Stimulated activated CD8-positive, alpha-beta memory T cell treated with anti-CD3 and anti-CD28 coated beads, Interleukin-4, amount 100 ng/mL, for 48 hours (primary cell): ENCODE results near the gene RACK1.
"Not testable (repeated sequence)": the region's sequence is repeated elsewhere in the genome, so short reads cannot be mapped to it uniquely, and the experiment has no call there.

Source experiments
- DNase-seq: peaks from one replicate; pipeline ENCODE4 v3.0.0-alpha.2; 2020

Gene RACK1

GRCh38 chr5:181212080-181212479 lies 31.6 kb downstream of the RACK1 start:
- no peak for DNase-seq

GRCh38 chr5:181211208-181211607 lies 32.5 kb downstream of the RACK1 start:
- DNase-seq: no peak

- not testable (repeated sequence) for DNase-seq
Observed at GRCh38 chr5:181210698-181211097, 33.0 kb downstream of the RACK1 start.

- DNase-seq: not testable (repeated sequence)
Observed at GRCh38 chr5:181210148-181210547, 33.6 kb downstream of the RACK1 start.

GRCh38 chr5:181209006-181209405 lies 34.7 kb downstream of the RACK1 start:
- not testable (repeated sequence) for DNase-seq

GRCh38 chr5:181207960-181208253 lies 35.8 kb downstream of the RACK1 start:
- no peak for DNase-seq

GRCh38 chr5:181207214-181207959 lies 36.3 kb downstream of the RACK1 start:
- DNase-seq: peak; percentile 98

GRCh38 chr5:181205761-181206649 lies 37.7 kb downstream of the RACK1 start:
- peak; percentile 53 for DNase-seq

- DNase-seq: peak; percentile 61
Observed at GRCh38 chr5:181204826-181205760, 38.6 kb downstream of the RACK1 start, which contains the start of gene TRIM7. Gene TRIM7 (minus strand): TSS chr5:181205196. CDS start chr5:181205110, 86 bp downstream.

GRCh38 chr5:181204113-181204825 lies 39.4 kb downstream of the RACK1 start:
- DNase-seq: peak; percentile 45

GRCh38 chr5:181203777-181204112 lies 40.0 kb downstream of the RACK1 start:
- DNase-seq: no peak

- no peak for DNase-seq
Observed at GRCh38 chr5:181203093-181203711, 40.5 kb downstream of the RACK1 start.

- no peak for DNase-seq
Observed at GRCh38 chr5:181200816-181201215, 42.9 kb downstream of the RACK1 start.

GRCh38 chr5:181199881-181200638 lies 43.6 kb downstream of the RACK1 start:
- DNase-seq: no peak

GRCh38 chr5:181198905-181199519 lies 44.7 kb downstream of the RACK1 start:
- DNase-seq: no peak

- no peak for DNase-seq
Observed at GRCh38 chr5:181198106-181198685, 45.5 kb downstream of the RACK1 start.

- DNase-seq: no peak
Observed at GRCh38 chr5:181197326-181197951, 46.3 kb downstream of the RACK1 start.

GRCh38 chr5:181195249-181195761 lies 48.4 kb downstream of the RACK1 start:
- DNase-seq: no peak

- DNase-seq: no peak
Observed at GRCh38 chr5:181194489-181195248, 49.0 kb downstream of the RACK1 start.
